Stimulated activated CD4-positive, alpha-beta T cell treated with anti-CD3 and anti-CD28 coated beads, TNF-alpha, amount 100 ng/mL, for 1 hour (primary cell): ENCODE results near the gene RPAIN.

Source experiments
- DNase-seq, 3 donors: peaks; one replicate each; pipeline ENCODE4 v3.0.0-alpha.2; 2020; ENCODE audit warnings: low read depth in 3 of 3, low spot score in 1 of 3

RPAIN gene, protein sequence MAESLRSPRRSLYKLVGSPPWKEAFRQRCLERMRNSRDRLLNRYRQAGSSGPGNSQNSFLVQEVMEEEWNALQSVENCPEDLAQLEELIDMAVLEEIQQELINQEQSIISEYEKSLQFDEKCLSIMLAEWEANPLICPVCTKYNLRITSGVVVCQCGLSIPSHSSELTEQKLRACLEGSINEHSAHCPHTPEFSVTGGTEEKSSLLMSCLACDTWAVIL

DNA sequence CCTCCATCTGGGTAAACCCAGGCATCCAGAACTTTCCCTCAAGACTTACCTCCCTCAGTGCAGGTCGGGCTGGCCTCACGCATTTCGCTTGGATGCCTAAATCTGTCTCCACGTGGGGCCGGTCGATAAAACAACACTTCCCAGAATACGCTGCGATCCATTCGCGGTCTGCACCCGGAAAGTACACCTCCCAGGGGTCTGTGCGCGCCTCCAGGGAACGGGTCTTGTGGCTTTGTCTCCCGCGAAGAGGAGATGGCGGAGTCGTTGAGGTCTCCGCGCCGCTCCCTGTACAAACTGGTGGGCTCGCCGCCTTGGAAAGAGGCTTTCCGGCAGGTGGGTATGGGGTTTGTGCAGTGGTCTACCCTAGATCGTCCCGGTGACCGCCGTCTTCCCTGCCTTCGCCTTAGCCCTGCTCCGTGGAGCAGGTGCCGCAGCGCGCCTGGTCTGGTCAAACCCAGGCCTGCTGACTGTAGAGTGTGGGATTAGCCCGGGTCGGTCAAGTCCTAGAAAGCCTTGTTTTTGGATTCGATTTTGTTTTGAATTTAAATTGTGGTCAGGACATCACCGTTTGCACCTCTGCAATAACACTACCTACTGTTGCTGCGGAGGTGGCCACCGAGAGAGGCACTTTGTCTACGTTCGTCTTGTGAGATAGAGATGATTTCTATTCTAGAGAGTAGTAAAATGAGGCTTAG lies at the start of gene RPAIN:
Gene RPAIN (plus strand): TSS at position 224 of the 695 bp plus-strand sequence. CDS start 29 bp downstream, at position 253.
- DNase-seq: peak; percentile 62 to 70 (median 65)

DNA sequence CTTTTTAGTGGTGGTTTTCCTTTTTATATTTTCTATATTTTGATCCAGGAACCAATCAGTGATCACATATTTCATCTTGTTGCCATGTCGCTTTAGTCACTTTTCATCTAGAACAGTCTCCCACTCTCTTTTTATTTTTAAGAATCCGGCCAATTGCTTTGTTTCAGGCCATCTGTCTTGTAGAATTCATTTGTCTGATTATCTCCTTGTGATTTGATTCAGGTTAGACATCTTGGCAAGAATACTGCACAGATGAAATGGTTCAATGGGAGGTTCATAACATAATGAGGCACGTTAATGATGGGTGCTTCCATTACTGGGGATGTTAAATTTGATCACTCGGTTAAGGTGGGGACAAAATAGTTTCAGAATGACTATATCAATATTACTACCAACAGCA lies 49.6 kb upstream of the RPAIN start:
- no peak for DNase-seq

DNA sequence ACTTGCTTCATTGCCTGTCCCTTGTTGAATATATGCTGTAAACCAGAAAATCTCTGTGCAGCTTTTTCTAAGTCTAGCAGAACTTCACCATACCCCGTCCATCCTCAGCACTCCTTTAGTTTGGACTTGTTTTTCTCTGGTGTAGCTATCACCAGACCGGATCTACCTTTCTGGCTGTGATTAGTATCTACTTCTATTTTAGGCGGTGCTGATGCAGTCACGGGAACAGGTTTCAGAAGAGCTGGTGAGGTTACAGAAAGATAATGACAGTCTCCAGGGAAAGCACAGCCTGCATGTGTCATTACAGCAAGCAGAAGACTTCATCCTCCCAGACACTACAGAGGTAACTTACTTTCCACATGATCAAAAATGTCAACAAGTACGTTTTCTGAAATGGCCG lies 46.9 kb upstream of the RPAIN start:
- no peak for DNase-seq

DNA sequence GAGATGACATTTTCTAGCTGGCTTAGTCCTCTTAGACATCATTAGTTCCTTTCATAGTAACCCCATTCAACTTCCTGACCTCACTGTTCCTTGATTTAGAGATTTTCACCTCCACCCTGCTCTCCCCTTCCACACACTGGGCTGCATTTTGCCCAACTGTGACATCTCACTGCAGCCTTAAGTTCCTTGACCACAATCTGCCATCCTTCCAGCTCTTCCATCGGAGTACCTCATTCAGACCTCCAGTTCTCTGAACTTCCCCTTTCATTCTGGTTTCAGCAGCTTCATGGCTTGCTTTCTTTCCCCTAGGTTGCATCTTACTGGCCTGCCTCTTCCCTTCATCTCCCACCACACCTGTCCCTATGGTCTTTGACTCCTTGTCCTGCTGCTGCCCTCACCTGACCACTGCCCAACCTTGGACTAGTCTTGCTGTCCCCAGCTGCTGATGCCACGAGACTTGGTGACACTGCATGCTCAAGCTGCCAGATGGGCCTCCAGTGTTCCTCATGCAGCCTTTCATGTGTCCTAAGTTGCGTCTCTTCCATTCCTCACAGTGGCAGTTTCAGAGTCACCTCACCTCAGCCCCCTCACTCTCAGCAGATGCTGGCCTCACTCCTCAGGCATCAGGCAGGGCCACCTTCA lies 41.3 kb upstream of the RPAIN start:
- no peak for DNase-seq

DNA sequence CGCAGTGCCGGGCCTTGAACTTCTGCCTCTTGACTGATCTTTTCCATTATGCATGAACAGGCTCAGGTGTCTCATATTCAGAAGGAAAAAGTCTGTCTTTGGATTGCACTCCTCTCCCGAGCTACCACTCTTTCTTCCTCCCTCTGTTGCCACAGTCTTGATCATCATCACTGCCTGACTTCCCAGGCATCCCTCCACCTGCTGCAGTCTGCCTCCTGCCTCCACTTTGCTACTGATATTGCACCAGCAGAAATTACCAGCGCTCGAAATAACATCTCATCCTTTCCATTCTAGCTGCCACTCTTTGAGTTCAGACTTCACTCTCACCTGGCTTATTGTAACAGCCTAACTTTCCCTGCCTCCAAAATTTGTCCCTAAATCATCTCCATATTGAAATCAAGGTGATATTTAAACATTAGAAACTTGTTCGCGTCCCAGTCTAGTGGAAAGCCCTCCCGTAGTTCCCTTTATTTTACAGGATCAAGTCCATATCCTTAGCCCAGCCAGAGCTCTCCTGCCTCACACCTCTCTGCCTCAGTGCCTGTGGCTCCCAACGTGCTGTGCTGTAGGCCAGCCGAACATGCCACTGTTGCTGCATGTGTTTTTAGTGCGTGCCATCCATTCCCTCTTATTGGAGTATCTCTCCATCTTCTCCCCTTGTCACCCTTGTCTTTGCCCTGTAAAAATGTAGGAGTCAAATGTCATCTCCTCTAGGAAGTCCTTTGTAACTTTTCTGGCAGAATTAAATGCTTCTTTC lies 40.5 kb upstream of the RPAIN start:
- no peak for DNase-seq

DNA sequence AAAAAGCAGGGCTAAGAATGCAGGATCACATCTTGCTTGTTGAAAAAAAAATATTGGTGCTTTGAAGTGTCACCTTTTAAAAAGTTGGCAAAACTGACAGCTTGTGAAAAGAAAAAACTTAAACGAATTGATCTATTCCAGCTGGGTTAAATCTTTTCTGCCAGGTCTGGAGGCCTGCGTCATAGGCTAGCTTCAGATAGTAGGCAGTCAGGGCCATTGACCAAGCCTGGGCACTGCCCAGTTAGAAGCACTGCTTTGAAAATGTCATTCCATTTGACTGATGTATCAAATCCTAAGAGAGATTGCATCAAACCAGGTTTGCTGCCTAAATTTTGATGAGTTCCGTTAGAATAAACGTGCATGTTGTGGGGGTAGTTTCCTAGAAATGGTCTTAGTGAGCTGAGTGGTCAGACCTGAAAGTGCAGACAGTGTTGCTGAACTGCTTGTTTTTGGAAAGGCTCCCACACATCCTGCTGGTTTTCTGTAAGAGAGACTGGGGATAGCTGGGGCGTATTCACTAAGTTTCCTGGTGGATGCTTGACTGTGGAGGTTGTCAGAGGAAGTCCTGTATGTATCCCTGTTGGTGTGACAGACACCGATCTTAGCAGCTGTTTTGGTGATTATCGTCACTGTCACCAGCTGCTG lies 39.4 kb upstream of the RPAIN start:
- no peak for DNase-seq

DNA sequence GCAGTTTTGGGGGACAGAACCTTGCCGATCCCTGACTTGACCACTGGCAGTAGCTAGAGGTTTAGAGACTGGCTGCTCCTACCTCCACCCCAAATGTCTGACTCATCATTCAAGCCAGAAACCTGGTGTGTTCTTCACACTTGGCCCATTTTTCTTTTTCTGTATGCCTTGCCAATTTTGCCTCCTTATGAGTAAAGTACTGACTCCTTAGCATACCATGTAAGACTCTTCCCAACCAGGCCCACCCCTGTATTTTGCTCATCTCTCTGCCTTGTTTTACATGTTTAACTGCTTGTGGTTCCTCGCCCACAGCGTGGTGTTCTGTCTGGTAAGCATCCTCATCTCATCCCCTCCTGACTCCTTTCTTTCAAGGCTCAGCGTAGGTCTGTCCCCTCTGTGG lies 38.4 kb upstream of the RPAIN start:
- DNase-seq: no peak

DNA sequence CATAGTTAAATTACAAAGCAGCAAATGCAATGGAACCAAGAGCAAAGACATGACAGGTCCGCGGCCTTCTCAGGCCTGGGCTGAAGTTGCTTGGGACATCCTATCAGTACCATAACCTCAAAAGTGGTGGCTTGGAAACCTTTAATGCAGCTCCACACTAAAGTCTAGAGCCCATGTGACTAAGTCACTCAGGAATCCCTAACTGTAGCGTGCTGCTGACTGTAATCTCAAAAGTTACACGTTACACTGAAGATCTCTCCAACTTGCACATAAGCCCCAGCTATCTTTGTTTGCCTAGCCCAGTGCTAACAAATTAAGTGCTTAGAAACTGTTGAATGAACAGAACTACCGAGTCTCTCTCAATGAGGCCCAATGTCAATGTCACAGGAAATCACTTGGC lies 28.3 kb upstream of the RPAIN start:
- no peak for DNase-seq

DNA sequence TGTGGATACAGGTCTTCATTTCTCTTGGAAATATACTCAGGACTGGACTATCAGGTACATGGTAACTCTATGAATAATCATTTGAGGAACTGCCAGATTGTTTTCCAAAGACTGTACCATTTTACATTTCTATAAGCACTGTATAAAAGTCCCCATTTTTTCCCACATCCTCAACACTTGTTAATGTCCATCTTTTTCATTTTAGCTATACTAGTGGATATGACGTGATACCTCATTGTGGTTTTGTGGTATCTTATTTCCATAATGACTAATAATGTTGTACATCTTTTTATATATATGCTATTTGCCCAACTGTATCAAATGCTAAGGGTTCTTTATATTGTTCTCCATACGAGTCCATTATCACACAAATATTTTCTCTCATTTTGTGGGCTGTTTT lies 23.4 kb upstream of the RPAIN start:
- DNase-seq: no peak

DNA sequence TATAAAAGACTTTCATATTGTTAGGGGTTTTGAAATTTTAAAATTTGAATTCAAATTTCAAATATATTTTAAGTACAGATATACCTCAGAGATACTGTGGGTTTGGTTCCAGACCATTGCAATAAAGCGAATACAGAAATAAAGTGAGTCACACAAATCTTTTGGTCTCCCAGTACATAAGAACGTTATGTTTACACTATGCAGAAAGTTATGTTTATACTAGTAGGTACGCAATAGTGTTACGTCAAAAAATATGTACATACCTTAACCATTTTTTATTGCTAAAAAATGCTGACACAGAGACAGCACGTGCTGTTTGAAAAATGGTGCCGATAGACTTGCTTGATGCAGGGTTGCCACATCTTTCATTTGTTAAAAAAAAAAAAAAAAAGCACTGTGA lies 20.2 kb upstream of the RPAIN start:
- no peak for DNase-seq

DNA sequence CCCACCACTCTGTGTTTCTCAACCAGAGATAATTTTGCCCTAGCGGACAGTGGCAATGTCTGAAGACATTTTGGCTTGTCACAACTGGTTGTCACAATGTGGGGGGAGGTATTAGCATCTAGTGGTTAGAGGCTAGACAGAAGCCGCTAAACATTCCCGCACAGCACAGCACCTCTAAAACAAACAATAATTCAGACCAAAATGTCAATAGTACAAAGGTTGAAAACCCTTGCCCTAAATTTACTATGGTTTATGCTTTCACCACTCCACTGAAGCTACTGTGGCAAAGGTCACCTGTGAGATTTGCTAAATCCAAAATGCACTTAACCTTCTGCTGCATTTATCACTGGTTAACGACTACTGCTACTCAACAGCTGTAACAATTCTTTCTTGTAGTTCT lies 14.6 kb upstream of the RPAIN start:
- no peak for DNase-seq

DNA sequence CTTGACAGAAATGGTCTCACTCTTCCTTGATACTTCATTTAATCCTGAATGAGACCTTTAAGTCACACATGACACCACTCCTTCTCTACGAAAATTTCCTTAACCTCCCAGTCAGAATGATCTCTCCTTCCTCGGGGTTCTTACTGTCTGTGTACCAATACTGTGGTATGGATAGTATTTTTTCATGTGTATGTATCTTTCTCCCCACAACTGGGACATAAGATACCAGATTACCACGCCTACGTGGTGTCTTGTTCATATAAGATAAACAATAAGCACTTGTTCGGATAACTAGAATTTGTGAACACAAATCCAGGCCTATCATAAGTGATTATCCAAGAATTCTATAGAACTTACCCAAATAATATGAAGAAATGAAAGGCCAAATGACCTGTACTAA lies 11.8 kb upstream of the RPAIN start:
- no peak for DNase-seq

DNA sequence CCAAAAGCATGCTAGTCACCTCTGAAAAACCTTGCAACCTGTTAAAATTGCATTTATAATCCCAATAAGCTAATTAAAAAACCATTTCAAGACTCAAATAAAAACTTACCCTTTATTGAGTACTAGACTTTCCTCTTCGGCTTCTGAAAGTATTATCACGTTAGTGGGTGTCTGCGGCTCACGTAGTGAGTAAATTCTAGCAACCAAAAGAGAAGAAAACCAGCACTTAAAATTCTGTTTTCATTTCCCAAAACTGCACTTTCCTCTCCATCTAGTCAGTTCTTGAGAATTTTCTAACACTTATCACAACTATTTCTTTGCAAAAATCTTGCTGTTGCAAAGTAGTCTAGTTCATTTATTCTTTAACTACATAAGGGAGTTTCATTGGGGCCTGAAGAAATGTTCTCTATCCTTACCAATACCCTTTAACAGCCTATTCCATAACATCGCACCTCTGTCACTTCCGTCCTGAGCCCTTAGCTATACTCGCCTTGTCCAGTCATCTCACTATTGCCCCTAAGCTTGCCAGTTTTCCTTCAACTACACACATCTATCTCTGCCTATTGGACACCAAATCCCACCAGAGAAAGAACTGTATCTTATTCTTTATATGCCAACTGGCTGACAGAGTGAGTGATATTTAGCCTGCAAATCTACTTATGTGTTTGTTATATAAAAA lies 9.2 kb upstream of the RPAIN start:
- no peak for DNase-seq

DNA sequence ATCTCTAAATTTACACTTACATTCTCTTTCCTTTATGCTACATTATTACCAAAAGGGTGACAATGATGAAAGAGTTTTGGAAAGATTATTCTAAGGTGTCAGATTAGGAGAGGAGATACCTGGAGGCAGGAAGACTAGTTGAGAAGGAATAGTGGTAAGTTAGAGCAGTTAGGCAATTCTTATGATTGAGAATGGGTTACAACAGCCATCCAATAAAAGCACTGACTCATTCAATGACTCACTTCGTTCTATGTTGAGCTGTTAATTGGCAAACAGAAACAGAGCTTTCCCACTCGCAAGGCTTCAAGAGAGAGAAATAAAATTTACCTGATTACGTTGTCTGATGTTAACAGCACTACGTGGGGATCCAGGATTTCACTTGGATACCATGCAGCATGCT lies 6.3 kb upstream of the RPAIN start:
- DNase-seq: no peak

DNA sequence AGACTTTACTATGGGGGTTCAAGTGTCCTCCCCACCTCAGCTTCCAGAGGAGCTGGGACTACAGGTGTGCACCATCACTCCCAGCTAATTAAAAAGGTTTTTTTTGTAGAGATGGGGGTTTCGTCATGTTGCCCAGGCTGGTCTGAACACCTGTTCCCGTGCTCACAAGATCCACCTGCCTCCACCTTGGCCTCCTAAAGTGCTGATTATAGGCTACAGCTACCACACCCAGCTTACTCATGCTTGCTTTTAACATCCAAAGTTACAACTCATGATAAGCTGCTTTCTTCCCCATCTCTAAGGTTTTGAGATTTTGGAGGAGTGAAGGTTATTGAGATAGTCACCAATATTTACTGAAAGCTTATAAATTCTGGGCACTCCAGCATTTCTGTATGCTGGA lies 3.1 kb upstream of the RPAIN start:
- no peak for DNase-seq

DNA sequence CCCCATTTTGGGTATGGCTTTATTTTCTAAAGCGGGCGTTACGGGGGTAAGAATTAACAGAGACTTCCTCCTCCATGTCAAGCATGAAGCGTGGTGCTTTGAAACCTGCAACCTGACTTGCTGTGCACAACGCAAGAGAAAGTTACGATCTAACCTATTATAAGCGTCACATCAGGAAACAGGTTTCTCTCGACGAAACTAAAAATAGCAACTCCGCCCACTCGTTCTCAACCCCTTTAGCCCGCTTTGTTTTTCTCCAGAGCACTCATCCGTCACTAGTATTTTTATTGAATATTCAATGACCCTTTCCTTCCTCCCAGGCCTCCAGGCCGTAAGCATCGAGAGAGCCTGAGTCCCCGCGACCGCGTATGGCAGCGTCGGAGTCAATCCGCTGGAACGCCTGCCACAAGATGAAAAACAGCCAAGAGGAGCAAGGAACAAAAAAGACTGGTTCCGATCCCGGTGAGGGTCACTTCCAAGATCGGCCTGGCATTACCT lies 1.1 kb upstream of the RPAIN start:
- DNase-seq: peak in 2 of 3 donors; percentile 11 to 33

DNA sequence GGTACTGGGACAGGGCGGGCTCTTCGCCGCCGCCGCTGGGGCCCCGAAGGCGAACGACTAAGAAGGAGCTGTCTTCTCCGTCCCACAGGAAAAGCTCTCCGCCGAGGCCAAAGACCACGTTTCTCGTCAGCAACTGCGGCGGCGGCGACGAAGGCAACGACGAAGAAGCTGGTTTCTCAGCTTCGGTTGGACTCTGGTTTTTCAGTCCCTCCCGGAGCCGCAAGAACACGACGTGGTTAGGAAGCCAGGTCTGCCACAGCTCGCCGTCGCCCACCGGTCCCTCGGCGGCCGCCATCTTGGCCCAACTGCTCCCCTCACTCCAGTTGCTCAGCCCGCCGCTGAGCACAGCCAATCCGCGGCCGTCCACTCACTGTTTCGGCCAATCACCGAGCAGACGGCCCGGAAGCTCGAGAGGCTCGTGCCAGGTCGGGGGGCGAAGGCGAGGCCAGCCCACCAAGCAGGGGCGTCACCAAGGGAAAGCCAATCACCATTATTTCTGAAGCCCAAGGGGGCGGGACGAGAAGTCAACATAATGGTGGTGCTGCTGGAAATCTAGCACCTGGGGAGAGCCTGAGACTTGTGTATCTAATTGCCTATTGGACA lies 525 bp upstream of the RPAIN start, which contains the start of gene NUP88:
Gene NUP88 (minus strand): TSS at position 307 of the 603 bp plus-strand sequence. CDS start 12 bp downstream, at position 295.
- DNase-seq: peak; percentile 80 to 87 (median 87)

DNA sequence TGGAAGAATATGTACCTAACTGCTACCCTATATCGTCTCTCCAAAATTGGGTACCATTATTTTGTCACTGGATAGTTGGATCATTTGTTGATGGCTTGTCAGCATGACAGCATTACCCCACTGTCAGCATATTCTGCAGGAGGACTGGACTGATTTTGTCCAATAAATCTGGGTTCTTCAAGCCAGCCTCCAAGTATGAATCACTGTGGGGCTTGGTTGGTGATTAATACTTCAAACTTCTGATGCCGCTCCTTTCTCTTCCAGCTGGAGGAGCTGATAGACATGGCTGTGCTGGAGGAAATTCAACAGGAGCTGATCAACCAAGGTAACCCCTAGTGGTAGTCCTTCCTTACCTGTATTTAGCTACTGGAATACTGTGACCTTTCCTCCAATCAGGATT lies 2.5 kb downstream of the RPAIN start:
- DNase-seq: no peak

DNA sequence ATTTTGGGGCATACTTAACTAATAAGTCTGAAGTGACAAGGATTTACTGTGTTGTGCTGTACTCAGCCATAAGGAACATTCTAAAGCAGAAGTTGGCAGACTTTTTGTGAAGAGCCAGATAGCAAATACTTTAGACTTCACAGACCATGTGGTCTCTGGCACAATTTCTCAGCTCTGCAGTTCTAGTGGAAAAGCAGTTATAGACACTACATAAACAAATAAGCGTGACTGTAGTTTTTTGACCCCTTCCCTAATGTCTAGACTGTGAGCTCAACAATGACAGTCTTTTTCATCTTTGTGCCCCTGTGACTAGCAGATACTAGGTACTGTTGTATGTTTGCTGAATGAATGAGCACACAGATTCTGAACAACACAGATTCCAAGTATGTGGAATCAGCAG lies 4.9 kb downstream of the RPAIN start:
- no peak for DNase-seq

DNA sequence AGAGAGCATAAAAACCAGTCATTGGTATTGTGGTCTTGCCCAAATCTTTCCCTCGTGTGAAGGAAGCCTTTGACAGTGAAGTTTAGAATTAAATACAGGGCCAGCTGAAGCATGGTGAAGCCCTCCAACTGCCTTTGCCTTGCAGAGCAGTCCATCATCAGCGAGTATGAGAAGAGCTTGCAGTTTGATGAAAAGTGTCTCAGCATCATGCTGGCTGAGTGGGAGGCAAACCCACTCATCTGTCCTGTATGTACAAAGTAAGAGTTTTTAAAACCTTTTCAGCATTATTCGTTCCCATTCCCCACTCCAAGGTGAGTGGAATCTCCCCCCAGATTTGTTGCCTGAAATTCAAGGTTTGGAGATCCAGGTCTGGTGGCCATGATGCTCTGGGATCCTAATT lies 5.8 kb downstream of the RPAIN start:
- DNase-seq: no peak
